Muscle layer of colon (tissue), 2 donors: ENCODE data around the gene CRTC1.
A peak's percentile ranks its signal among the peaks of the same experiment; 100 is the strongest.

ENCODE experiments used
- H3K27ac ChIP-seq: one replicate; pipeline ENCODE4 v1.7.0; 2013; ENCODE audit warnings: low read depth, mild to moderate bottlenecking, low read length, moderate library complexity
- H3K27me3 ChIP-seq, 2 donors: one replicate each; pipeline ENCODE4 v1.7.0; 2013; ENCODE audit warnings: low read length in 2 of 2, mild to moderate bottlenecking in 2 of 2; ENCODE audit not compliant: insufficient read depth in 2 of 2, control insufficient read depth in 1 of 2
- H3K36me3 ChIP-seq: one replicate; pipeline ENCODE4 v1.7.0; 2013; ENCODE audit warnings: mild to moderate bottlenecking, low read length; ENCODE audit not compliant: insufficient read depth
- H3K4me1 ChIP-seq: one replicate; pipeline ENCODE4 v1.7.0; 2013; ENCODE audit warnings: mild to moderate bottlenecking, low read length; ENCODE audit not compliant: insufficient read depth
- H3K4me3 ChIP-seq, 2 donors: one replicate each; pipeline ENCODE4 v1.7.0; 2013; ENCODE audit warnings: low read length in 2 of 2, low read depth in 1 of 2, mild to moderate bottlenecking in 1 of 2, moderate library complexity in 1 of 2
- H3K9ac ChIP-seq: one replicate; pipeline ENCODE4 v1.7.0; 2013; ENCODE audit warnings: low read length
- H3K9me3 ChIP-seq: one replicate; pipeline ENCODE4 v1.7.0; 2013; ENCODE audit warnings: mild to moderate bottlenecking, low read length
- donor health status: abdominal sarcoma.
- donor health status: Adenocarcinoma of cecum.

CRTC1 gene

DNA sequence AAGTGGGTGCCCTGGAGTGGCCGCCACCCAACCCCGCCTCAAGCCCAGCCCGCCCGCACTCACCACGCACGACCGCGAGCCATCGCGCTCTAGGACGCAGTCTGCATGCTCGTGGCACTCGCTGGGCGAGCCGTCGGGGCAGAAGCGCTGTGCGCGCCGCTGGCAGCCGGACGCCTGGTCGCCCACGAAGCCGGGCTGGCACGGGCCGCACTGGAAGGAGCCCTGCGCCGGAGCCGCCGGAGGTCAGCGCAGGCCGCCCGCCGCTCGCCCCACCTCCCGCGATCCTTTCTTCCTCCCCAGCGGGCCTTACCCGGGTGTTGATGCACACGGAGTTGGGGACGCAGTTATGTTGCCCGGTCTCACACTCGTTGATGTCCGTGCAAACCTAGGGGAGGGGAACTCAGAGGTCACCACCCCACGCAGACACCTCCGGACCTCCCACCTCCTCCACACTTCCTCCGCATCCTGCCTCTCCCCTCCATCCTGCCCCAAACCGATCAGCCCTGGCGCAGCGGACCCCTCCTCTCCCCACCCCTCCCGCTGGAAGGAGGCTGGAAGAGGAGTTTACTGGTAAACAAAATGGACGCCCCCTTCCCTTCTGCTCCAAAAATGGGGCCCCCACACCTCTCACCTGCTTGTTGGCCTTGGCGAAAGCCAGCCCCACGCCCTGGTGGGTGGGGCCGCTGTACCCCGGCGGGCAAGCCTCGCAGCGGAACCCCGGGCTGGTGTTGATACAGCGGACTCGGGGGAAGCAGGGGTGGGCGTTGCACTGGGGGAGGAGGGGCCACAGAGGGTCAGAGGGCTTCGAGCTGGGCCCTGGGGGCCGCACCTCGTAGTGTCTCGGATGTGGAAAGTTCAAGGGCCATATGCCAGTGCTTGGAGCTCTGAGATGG lies 105.3 kb downstream of the CRTC1 start:
- H3K27me3 ChIP-seq: peaks cover 42 to 76% of the 10 kb centered on the region in 2 donors
- no peak overlapping the region for H3K4me3 ChIP-seq

DNA sequence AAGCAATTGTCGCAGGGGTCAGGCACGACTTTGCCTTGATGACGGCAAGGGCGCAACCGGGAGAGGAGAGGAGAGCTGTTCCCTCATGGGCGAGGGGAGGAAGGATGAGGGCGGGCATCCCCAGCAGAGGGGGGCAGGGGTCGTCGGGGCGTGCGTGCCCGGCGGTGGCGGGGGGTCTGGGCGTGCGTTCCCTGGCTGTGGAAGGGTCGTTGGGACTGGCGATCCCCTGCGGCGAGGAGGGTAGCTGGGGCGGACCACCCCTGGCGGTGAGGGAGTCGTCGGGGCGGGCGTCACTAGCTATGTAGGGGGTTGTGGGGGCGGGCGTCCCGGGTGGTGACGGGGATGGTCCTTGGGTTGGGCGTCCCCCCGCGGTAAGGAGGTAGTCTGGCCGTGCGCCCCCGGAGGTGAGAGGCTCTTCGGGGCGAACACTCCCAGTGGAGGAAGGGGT lies 106.0 kb downstream of the CRTC1 start:
- no peak overlapping the region for H3K27ac ChIP-seq
- no peak overlapping the region for H3K9ac ChIP-seq
- H3K36me3 ChIP-seq: no peaks in the 10 kb centered on the region
- peaks cover 5% of the 10 kb centered on the region for H3K4me1 ChIP-seq
- H3K9me3 ChIP-seq: no peaks in the 10 kb centered on the region
- H3K4me3 ChIP-seq: no peak overlapping the region
- peaks cover 45 to 78% of the 10 kb centered on the region in 2 donors for H3K27me3 ChIP-seq

More for the DNA sequence above, 105.3 kb downstream of the CRTC1 start:
- Histone ChIP-seq H3K9me3 (no peaks in the 10 kb centered on the region), H3K4me1 (peaks cover 5% of the 10 kb centered on the region), H3K27ac (no peak overlapping the region), H3K9ac (no peak overlapping the region), H3K36me3 (no peaks in the 10 kb centered on the region)

DNA sequence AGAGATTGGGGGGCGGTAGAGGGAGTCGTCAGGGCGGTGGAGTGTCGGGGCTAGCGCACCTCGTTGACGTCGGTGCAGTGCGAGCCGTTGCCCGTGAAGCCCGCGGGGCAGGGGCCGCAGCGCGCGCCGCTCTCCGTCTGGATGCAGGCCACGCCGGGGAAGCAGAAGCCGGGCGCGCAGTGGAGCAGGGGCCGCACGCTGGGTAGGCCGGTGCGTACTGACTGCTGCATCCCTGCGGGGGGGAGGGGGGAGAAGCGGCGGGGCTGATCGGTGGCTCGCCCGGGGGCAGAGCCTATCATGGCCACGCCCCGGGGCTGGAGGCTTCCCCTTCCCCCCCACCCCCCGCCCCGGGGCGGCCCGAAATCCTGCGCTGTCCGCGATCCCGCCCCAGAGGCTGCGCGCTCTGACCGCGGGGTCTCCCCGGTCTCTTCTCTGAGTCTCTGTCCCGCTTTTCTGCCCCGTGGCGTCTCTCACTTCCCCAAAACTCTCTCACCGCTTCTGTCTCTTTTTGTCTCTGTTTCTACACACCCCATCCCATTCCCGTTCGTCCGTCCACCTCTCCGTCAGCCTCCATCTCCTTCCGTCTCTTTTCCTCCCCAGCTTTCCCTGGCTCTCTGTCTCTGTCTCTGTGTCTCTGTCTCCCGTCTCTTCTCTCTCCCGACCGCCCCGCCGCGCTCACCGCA lies 106.5 kb downstream of the CRTC1 start:
- H3K4me3 ChIP-seq: peak overlapping the region; percentile 21 to 32
- peaks cover 45 to 84% of the 10 kb centered on the region in 2 donors for H3K27me3 ChIP-seq
- no peaks in the 10 kb centered on the region for H3K36me3 ChIP-seq
- no peak overlapping the region for H3K27ac ChIP-seq
- H3K9ac ChIP-seq: no peak overlapping the region
- H3K9me3 ChIP-seq: no peaks in the 10 kb centered on the region
- peaks cover 5% of the 10 kb centered on the region for H3K4me1 ChIP-seq

DNA sequence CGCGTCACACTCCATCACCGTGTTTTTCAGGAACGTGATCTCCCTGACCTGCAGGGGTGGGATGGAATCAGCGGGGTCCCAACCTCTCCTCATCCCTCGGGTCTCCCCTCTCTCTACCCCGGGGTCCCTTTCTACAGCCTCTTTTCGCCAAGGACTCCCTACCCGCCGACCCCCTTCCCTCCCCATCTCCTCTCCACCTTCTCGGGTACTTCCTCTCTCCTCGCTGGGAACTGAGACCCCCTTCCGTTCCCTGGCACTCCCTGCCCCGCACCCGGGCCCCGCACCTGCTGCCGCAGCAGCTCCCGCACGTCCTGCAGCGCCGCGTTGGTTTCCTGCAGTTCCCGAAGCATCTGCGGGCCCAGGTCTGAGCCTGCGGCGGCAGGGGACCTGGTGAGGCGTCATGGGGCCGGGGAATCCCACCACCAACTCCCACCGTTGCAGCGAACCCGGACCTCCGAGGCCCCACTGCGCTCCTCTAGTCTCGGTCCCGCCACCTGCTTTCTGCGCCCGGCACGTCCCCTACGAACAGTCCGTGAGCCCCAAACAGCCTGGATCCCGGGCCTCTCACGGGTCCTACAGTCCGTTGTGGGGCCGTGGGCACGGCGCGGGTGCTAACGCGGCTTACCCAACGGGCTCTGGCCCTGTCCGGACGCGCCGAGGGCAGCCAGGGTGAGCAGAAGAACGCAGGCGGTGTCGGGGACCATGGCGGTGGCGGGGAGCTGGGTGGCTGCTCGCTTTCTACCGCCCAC lies 107.3 kb downstream of the CRTC1 start, which contains the start of gene COMP:
Gene COMP, minus strand, starts transcription at position 740 of the 749 bp plus-strand sequence. Its CDS starts 36 bp downstream, at position 704.
- Histone ChIP-seq H3K36me3 (no peaks in the 10 kb centered on the region), H3K4me1 (peaks cover 5% of the 10 kb centered on the region), H3K9me3 (no peaks in the 10 kb centered on the region), H3K27me3 (peaks cover 46 to 85% of the 10 kb centered on the region in 2 donors), H3K27ac (no peak within 1 kb of the TSS), H3K9ac (no peak within 1 kb of the TSS), H3K4me3 (peak within 1 kb of the TSS; percentile 21 to 32)

DNA sequence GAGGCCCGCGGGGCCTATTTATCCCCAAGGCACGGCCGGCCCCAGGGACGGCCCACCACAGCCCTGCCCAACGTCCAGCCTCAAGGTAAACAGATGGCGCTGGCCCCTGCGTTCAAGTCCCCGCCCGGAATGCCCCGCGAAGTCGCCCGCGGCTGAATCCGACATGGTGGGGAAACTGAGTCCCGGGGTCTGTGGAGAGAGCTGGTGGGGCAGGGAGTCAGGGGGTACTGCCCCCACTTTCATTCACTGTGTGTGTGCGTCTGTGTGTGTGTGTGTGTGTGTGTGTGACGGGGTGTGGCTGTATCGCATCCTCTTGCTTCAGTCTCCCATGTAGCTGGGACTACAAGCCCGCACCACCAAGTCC lies 107.8 kb downstream of the CRTC1 start:
- peaks cover 5% of the 10 kb centered on the region for H3K4me1 ChIP-seq
- H3K9me3 ChIP-seq: no peaks in the 10 kb centered on the region
- H3K9ac ChIP-seq: no peak overlapping the region
- H3K27me3 ChIP-seq: peaks cover 48 to 79% of the 10 kb centered on the region in 2 donors
- no peak overlapping the region for H3K27ac ChIP-seq
- H3K4me3 ChIP-seq: no peak overlapping the region
- H3K36me3 ChIP-seq: no peaks in the 10 kb centered on the region

DNA sequence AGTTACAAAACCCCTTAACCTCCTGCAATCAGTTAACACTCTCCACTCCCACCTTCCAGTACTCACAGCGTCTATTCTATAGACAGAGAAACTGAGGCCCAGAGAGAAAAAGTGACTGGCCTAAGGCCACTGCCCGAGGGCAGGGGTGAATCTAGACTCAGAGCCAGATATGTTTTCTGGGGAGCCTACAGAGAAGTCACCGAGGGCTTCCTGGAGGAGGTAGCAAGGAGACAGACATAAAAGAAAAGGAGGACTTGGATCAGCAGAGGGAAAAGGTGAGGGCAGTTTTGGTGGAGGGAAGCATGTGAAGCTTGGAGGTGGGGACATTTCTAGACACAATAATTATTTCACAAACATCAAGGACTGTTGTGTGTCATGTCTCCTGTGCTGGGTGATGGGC lies 109.2 kb downstream of the CRTC1 start:
- no peaks in the 10 kb centered on the region for H3K36me3 ChIP-seq

GRCh38 chr19:18793144-18794028 lies 109.9 kb downstream of the CRTC1 start:
- no peaks in the 10 kb centered on the region for H3K9me3 ChIP-seq
- H3K36me3 ChIP-seq: no peaks in the 10 kb centered on the region
- peaks cover 5% of the 10 kb centered on the region for H3K4me1 ChIP-seq
- H3K27ac ChIP-seq: no peak overlapping the region
- no peak overlapping the region for H3K4me3 ChIP-seq
- H3K9ac ChIP-seq: no peak overlapping the region
- H3K27me3 ChIP-seq: peaks cover 42 to 62% of the 10 kb centered on the region in 2 donors

More for the DNA sequence above, 109.2 kb downstream of the CRTC1 start:
- H3K27me3 ChIP-seq: peaks cover 42 to 68% of the 10 kb centered on the region in 2 donors
- H3K9me3 ChIP-seq: no peaks in the 10 kb centered on the region
- H3K27ac ChIP-seq: no peak overlapping the region
- H3K4me1 ChIP-seq: peaks cover 5% of the 10 kb centered on the region
- no peak overlapping the region for H3K9ac ChIP-seq
- H3K4me3 ChIP-seq: no peak overlapping the region

DNA sequence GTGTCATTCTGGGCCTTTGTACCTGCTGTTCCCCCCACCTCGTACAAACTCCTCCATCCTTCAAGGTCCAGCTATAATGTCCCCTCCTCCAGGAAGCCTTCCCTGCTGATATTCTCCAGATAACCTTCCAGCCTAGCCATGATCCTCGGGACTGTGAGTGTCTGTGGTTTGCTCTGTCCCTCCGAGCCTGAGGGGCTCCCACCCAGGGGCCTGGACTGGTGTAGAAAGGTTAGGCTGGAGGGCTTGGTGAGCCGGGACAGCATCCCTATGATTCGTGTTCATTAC lies 110.5 kb downstream of the CRTC1 start:
- Histone ChIP-seq H3K36me3 (no peaks in the 10 kb centered on the region), H3K9me3 (no peaks in the 10 kb centered on the region), H3K4me1 (peaks cover 5% of the 10 kb centered on the region), H3K4me3 (no peak overlapping the region), H3K27me3 (peaks cover 36 to 62% of the 10 kb centered on the region in 2 donors), H3K9ac (no peak overlapping the region), H3K27ac (no peak overlapping the region)

- Histone ChIP-seq H3K27me3 (peaks cover 28 to 58% of the 10 kb centered on the region in 2 donors), H3K4me3 (no peak overlapping the region), H3K4me1 (peaks cover 5% of the 10 kb centered on the region), H3K9ac (no peak overlapping the region), H3K27ac (no peak overlapping the region), H3K9me3 (no peaks in the 10 kb centered on the region), H3K36me3 (no peaks in the 10 kb centered on the region)
These were observed 111.2 kb downstream of the CRTC1 start for GRCh38 chr19:18794692-18795091.

- H3K4me1 ChIP-seq: peaks cover under 1% of the 10 kb centered on the region
- H3K36me3 ChIP-seq: no peaks in the 10 kb centered on the region
- H3K27me3 ChIP-seq: peaks cover 24 to 50% of the 10 kb centered on the region in 2 donors
- H3K27ac ChIP-seq: no peak overlapping the region
- H3K9me3 ChIP-seq: no peaks in the 10 kb centered on the region
- no peak overlapping the region for H3K9ac ChIP-seq
- H3K4me3 ChIP-seq: no peak overlapping the region
These were observed 112.1 kb downstream of the CRTC1 start for GRCh38 chr19:18795540-18795939.
